ENCODE data around the gene JAG2.

Gene JAG2

GRCh38 chr14:105139212-105139825 is 29.3 kb downstream of the JAG2 start:
- H3K27me3 Mint-ChIP-seq: peaks cover 9% of the 10 kb centered on the region
- ATAC-seq: no peak
- H3K4me3 Mint-ChIP-seq: no peak overlapping the region
- H3K4me1 Mint-ChIP-seq: no peaks in the 10 kb centered on the region
- no peaks in the 10 kb centered on the region for H3K36me3 Mint-ChIP-seq
- no peak overlapping the region for H3K27ac Mint-ChIP-seq
- H3K9me3 Mint-ChIP-seq: peaks cover 16% of the 10 kb centered on the region

- Mint-ChIP-seq H3K36me3 (no peaks in the 10 kb centered on the region), H3K4me1 (no peaks in the 10 kb centered on the region), H3K9me3 (peaks cover 16% of the 10 kb centered on the region), H3K27ac (no peak overlapping the region), H3K27me3 (peaks cover 12% of the 10 kb centered on the region), H3K4me3 (no peak overlapping the region)
- no peak for ATAC-seq
Observed at GRCh38 chr14:105138551-105139111, 29.9 kb downstream of the JAG2 start.

GRCh38 chr14:105138021-105138541 is 30.5 kb downstream of the JAG2 start:
- ATAC-seq: no peak
- Mint-ChIP-seq H3K4me1 (no peaks in the 10 kb centered on the region), H3K36me3 (peaks cover 5% of the 10 kb centered on the region), H3K27me3 (peaks cover 18% of the 10 kb centered on the region), H3K9me3 (peaks cover 19% of the 10 kb centered on the region), H3K4me3 (no peak overlapping the region), H3K27ac (no peak overlapping the region)

- peaks cover 23% of the 10 kb centered on the region for H3K27me3 Mint-ChIP-seq
- H3K9me3 Mint-ChIP-seq: peaks cover 23% of the 10 kb centered on the region
- ATAC-seq: no peak
- H3K4me3 Mint-ChIP-seq: no peak overlapping the region
- no peak overlapping the region for H3K27ac Mint-ChIP-seq
- peaks cover 9% of the 10 kb centered on the region for H3K36me3 Mint-ChIP-seq
- no peaks in the 10 kb centered on the region for H3K4me1 Mint-ChIP-seq
Observed at GRCh38 chr14:105137481-105138020, 31.0 kb downstream of the JAG2 start.

- Mint-ChIP-seq H3K9me3 (peaks cover 23% of the 10 kb centered on the region), H3K27me3 (peaks cover 23% of the 10 kb centered on the region), H3K4me3 (no peak overlapping the region), H3K36me3 (peaks cover 9% of the 10 kb centered on the region), H3K27ac (no peak overlapping the region), H3K4me1 (no peaks in the 10 kb centered on the region)
- no peak for ATAC-seq
Observed at GRCh38 chr14:105136401-105137322, 31.9 kb downstream of the JAG2 start.

- peaks cover 17% of the 10 kb centered on the region for H3K9me3 Mint-ChIP-seq
- H3K4me3 Mint-ChIP-seq: no peak overlapping the region
- H3K27me3 Mint-ChIP-seq: peaks cover 23% of the 10 kb centered on the region
- H3K27ac Mint-ChIP-seq: no peak overlapping the region
- peaks cover 9% of the 10 kb centered on the region for H3K36me3 Mint-ChIP-seq
- H3K4me1 Mint-ChIP-seq: no peaks in the 10 kb centered on the region
- ATAC-seq: no peak
Observed at GRCh38 chr14:105135700-105136395, 32.7 kb downstream of the JAG2 start.

GRCh38 chr14:105132921-105133654 is 35.5 kb downstream of the JAG2 start:
- Mint-ChIP-seq H3K4me3 (no peak overlapping the region), H3K27me3 (peaks cover 24% of the 10 kb centered on the region), H3K9me3 (peaks cover 7% of the 10 kb centered on the region), H3K27ac (no peak overlapping the region), H3K36me3 (peaks cover 9% of the 10 kb centered on the region), H3K4me1 (no peaks in the 10 kb centered on the region)
- ATAC-seq: no peak

- H3K27me3 Mint-ChIP-seq: peaks cover 43% of the 10 kb centered on the region
- peaks cover 7% of the 10 kb centered on the region for H3K9me3 Mint-ChIP-seq
- H3K36me3 Mint-ChIP-seq: peaks cover 9% of the 10 kb centered on the region
- H3K27ac Mint-ChIP-seq: no peak overlapping the region
- no peak overlapping the region for H3K4me3 Mint-ChIP-seq
- no peak for ATAC-seq
- H3K4me1 Mint-ChIP-seq: no peaks in the 10 kb centered on the region
Observed at GRCh38 chr14:105131241-105131640, 37.3 kb downstream of the JAG2 start.

GRCh38 chr14:105128059-105128458 is 40.5 kb downstream of the JAG2 start:
- Mint-ChIP-seq H3K36me3 (peaks cover 4% of the 10 kb centered on the region), H3K4me1 (no peaks in the 10 kb centered on the region), H3K9me3 (peaks cover 3% of the 10 kb centered on the region), H3K4me3 (no peak overlapping the region), H3K27ac (no peak overlapping the region), H3K27me3 (peaks cover 52% of the 10 kb centered on the region)
- no peak for ATAC-seq

- Mint-ChIP-seq H3K4me3 (no peak overlapping the region), H3K9me3 (peaks cover 4% of the 10 kb centered on the region), H3K27ac (no peak overlapping the region), H3K36me3 (peaks cover 4% of the 10 kb centered on the region), H3K27me3 (peaks cover 58% of the 10 kb centered on the region), H3K4me1 (no peaks in the 10 kb centered on the region)
- ATAC-seq: no peak
Observed at GRCh38 chr14:105126981-105127329, 41.6 kb downstream of the JAG2 start.

- Mint-ChIP-seq H3K4me1 (no peaks in the 10 kb centered on the region), H3K4me3 (no peak overlapping the region), H3K36me3 (peaks cover 5% of the 10 kb centered on the region), H3K27me3 (peaks cover 64% of the 10 kb centered on the region), H3K27ac (no peak overlapping the region), H3K9me3 (peaks cover 8% of the 10 kb centered on the region)
- ATAC-seq: no peak
Observed at GRCh38 chr14:105126126-105126980, 42.2 kb downstream of the JAG2 start.

- no peak for ATAC-seq
- peaks cover 15% of the 10 kb centered on the region for H3K9me3 Mint-ChIP-seq
- peaks cover 5% of the 10 kb centered on the region for H3K36me3 Mint-ChIP-seq
- peaks cover 80% of the 10 kb centered on the region for H3K27me3 Mint-ChIP-seq
- H3K27ac Mint-ChIP-seq: no peak overlapping the region
- H3K4me1 Mint-ChIP-seq: no peaks in the 10 kb centered on the region
- H3K4me3 Mint-ChIP-seq: no peak overlapping the region
Observed at GRCh38 chr14:105124823-105125222, 43.8 kb downstream of the JAG2 start.

- Mint-ChIP-seq H3K36me3 (peaks cover 5% of the 10 kb centered on the region), H3K4me3 (no peak overlapping the region), H3K9me3 (peaks cover 15% of the 10 kb centered on the region), H3K27ac (no peak overlapping the region), H3K4me1 (no peaks in the 10 kb centered on the region), H3K27me3 (peaks cover 86% of the 10 kb centered on the region)
- ATAC-seq: no peak
Observed at GRCh38 chr14:105123981-105124765, 44.4 kb downstream of the JAG2 start.

Data from stimulated activated memory B cell treated with anti-CD40 and anti-IgM and Interleukin-4, amounts not matched to agents 10 μg/mL and 1 μg/mL and 100 μg/mL, for 72 hours (primary cell).